Cortex of kidney (tissue), 1 donor: Measurements from ENCODE around the gene CRADD.
"Not testable (repeated sequence)": the region's sequence is repeated elsewhere in the genome, so short reads cannot be mapped to it uniquely, and the experiment has no call there.

Experiments used
- DNase-seq: peaks from one replicate; lab custom pipeline; 2025; lab: John Stamatoyannopoulos, UW

The CRADD gene

DNA sequence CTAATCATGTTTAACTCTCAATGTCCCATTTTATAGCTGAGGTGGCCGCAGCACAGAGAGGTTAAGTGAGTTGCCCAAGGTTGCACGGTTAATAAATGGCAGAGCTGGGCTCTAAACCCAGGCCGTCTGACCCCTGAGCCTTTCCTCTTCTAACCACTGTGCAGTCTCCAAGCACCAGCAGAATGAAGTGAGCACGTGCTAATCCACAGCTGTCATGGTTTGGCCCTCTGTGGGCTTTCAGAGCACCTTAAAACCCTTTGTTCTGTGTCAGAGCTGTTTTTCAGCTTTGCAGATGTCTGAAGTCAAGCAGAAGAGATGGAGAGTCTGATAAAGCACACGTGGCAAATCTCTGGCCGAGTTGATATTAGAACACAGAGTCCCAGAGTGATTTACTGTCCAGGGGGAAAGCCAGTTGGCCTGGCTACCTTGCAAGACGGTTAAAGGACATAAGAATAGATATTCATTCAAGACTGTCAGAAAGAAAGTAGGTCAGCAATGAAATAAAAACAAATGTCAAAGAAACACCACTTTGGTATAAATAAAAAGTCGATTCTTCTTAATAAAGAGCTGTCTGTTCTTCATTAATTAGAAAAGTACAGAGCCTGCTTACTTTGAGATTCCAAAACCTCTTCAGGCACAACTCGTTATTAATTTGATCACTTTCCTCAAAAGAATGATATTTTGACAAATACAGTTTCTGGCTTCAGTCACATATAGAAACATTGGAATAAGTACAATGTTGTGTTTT is 107.3 kb downstream of the CRADD start:
- no peak for DNase-seq

DNA sequence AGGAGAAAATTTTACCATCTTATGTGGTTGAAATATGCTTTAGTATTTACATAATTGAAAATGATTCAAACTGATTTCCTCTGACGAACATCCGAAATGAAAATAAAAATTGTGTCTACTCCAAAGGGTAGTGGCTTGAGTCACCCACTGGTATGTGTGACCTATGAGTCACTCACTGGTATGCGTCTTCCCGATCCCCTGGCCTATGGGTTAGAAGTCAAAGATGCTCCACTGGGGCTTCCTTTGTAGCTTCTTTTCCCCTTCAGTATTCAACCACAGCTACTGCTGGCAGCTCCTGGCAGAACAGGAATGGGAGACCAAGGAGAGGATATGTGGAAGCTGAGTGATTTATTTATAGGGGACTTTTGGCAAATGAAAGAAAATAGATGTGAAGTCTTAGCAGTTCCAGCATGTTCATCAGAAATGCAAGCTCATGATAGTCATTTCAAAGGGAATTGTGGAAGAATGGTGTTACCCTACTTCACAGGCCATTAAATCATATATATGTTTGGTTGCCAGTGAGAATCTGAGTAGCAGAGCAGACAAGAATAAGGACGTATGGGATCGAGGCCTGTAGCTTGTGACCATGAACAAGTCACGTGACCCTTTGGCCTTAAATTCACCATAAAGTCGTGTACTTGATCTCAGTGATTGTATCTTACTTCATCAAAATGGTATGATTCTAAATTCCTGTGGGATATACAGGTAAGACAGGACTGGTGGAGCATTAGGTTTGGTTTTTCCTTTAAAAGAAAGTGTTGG is 108.3 kb downstream of the CRADD start:
- DNase-seq, result no peak

DNA sequence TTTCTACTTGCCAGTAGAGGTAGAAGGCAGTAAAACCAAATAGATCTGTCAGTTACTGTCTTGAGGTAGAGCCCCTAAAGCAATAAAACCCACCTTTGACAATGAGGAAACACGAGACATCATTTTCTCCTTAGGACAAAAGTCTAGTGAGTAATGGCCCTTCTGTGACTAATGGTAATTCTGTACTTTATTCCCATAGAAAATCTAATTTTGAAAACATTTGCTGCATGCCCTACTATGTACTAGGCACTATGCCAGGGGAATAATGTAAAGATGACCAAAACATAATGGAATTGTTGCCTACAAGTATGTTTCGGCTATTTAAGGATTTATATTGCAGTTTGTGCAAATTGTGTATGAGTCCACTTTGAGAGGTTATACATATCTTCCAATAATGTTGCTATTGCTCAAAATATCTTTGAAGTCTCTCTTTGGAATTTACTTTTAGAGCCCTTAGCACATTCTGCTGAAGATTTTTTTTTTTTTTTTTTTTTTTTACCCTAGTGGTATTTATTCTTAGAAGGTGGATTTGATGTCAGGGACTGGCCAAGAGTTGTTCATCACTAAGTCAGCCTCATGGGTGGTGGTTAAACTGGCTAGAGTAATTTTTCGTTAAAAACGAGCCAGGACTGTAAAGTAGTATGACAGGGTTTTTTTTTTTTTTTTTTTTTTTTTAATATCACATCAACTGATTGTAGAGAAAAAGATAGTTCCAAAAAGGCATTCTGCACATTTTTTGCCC is 109.7 kb downstream of the CRADD start:
- DNase-seq, result no peak

DNA sequence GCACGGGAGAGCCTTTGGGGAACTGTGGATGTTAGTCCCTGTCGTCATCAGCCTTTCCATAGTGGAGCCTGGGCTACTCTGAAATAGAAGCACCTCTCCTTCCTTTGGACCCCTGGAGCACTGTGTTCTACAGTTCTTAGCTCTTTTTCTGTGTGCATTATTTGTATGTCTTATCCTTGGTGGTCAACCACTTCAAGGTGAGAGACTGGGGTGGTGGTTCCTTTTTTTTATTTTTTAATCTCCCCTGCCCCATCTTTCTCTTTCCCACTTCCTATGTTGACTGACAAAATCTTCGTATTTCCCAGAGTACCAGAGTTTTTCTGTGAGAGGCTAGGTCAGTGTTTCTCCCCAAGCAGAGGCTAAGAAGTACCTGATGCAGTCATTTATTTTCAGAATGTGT is 111.7 kb downstream of the CRADD start:
- no peak for DNase-seq

DNA sequence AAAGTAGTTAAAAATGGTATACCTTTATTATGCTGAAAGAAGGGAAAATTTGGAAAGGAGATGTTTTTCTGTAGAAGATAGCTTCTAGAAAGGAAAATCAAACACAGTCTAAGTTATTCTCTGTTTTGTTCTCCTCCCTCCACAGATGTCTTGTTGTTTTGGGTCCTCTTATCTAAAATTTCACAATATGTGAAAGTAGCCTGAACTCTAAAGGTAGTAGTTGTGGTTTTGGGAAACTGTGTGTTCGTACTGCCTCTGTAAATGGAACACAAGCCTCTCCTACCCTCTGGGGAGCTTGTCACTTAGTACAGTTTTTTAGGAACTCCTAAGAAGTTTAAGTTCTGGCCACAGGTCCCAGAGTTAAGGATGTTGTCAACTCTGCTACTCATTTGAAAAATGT is 112.6 kb downstream of the CRADD start:
- DNase-seq, result no peak

DNA sequence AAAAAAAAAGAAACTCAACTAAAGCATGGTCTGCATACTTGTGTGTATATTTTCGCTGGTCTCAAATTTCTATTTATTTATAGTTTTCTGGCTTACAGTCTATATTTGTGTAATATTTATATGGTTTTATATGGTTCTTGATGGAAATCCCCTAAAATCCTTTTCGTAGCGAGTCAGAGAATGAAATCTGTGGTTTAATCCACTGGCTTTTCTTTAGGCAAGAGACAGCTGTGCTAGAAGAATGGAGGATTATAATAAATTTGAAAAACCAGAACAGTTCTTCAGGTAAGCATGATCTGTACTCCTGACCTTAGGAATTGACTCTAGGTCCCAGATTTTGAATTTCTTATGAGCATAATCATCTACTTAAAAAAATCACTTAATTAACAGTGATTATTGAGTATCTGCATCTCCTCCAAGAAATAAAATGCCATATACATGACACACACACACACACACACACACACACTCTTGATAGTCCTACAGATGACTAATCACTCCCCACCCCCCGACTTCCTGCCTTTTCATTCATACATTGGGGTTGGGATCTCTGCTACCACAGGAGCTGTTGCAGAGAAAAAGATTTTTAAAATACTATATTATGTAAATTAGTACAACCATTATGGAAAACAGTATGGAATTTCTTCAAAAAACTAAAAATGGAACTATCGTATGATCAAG is 113.4 kb downstream of the CRADD start:
- DNase-seq, result no peak

DNA sequence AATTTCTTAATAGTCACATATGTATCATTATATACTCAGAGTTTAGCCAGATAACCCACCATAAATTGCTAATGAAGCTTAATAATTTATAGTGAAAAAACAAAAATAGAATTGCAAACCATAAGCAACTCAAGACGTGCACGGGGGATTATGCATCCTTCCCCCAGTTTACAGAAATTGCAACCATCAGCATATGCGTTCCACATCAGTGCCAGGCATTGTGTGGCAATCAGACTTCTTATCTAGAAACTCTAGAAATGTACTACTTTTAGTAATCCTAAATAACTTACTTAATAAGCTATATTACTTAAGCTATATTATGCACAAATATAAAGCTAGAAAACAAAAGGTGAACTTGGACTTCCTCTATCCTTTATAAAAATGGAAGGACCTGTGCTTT is 115.8 kb downstream of the CRADD start:
- no peak for DNase-seq

DNA sequence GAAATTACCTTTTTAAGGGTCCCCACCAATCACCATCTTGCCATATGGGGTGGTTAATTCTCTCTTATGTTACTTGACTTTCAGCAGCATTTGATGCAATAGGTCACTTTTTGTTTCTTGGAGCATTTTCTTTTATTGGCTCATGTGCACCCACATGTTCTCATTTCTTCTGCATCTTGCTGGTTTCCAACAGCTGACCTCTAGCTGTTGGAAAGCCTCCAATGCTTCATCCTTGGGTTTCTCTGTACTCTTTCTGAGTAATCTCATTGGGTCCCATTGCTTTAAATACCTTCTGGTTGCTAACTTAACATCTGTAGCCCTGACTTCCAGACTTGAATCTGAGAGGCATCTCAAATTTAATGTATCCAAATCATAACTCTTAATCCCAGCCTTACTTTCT is 116.8 kb downstream of the CRADD start:
- DNase-seq, result no peak

DNA sequence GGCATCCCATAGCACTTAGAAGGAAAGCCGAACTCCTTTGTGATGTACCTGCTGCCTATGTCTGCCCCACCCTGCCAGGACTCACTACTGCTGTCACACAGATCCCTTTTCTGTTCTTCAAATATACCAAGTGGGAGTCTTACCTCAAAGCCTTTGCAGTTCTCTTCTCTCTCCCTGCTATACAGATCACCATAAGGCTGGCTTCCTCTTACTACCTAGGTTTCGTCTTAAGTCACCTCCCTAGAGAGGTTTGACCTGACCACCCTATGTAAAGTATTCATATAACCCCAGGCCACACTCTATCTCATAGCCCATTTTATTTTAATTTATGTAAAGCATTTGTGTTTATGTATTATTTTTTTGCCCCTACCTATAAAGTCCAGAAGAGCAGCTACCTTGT is 117.6 kb downstream of the CRADD start:
- DNase-seq, result no peak

DNA sequence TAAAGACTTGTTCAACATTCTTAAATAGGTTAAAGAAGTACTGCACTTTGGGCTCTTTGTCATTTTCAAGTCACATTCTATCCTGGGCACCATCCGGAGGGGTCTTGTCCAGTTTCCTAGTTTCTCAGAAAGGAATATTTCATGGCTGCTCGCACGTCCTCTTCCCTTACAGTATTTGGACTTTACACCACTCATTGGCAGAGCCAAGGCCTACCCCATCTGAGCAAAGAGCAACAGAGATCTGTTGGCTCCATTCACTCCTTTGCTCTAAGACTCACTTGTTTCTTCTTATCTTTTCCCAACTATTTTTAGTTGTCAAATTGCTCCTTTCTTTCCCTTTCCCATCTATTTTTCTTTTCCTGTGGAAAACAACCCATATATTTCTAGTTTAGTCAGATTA is 118.2 kb downstream of the CRADD start:
- DNase-seq, result no peak

DNA sequence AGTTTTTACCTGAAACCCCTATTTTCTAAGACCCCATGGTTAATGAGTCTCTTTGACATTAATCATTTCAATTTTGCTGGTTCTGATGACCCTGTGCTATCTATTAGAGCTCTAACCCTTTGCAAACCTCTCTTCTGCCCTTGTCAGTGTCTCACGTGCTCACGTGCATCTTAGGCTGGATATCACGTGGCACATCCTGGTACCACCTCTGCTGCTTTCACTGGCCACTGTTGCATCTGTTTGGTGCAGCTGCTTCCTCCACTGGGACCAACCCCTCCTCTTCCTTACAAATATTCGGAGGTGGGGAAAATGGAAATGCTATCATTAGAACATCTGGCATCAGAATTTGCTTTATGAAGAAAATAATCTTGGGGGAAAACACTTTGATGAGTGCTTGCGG is 119.6 kb downstream of the CRADD start:
- no peak for DNase-seq

DNA sequence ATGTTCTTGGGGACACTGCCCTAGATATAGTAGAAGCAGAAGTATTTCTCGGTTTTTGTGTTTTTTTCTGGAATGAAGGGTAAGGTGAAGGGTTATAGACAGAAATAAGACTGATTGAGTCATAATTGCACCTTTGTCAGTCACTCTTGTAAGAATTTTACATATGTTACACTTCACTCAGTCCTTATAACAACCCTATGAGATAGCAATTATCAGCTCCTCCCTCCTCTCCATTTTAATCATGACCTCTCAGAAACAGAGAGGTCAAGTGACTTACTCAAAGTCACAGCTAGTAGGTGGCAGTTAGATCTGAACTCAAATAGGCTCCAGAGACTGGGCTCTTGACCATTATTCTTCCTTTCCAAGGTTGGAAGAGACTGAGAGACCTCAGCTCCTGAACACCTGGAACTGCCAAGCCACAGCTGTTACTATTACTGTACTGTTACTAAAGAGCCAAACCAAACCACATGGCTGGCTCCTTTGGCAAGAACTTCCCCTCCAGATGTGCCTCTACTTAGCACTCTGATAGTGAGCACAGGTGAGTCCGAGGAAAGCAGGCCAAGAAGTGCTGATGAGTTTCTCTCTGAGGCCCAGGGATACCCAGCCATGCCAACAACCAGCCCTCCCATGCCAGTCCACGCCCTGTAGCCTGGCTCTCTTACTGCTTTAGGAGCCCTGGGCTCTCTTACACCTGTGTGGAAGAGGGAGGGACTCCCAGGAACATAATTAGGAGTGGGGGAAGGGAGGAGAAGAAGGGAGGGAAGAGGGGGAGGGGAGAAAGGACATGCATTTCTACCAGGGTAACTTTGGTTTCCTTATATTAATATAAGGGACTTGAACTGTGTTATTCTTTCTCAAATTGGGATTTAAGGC is 121.3 kb downstream of the CRADD start:
- no peak for DNase-seq

DNA sequence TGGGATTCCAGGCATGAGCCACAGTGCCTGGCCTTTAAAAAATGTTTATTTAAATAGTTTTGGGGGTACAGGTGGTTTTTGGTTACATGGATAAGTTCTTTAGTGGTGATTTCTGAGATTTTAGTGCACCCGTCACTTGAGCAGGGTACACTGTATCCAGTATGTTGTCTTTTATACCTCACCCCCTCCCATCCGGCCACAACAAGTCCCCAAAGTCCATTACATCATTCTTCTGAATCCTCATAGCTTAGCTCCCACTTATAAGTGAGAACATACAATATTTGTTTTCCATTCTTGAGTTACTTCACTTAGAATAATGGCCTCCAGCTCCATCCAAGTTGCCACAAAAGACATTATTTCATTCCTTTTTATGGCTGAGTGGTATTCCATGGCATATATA is 124.5 kb downstream of the CRADD start:
- DNase-seq, result not testable (repeated sequence)

DNA sequence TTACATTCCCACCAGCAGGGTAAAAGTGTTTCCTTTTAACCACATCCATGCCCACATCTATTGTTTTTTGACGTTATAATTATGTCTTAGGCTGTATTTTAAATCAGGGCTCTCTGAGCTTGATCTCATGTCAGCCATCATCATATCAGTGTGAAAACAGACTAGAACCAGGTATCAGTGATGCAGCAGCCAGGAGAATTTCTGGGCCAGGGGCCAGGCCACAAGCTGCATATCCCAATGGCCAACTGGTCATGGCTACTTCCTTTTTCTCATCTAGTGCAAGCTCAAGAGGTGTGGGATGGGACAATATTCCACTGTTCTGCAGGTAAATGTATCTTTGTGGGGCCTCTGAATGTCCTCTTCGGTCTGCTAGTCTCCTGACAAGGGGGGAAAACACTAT is 125.1 kb downstream of the CRADD start:
- no peak for DNase-seq

DNA sequence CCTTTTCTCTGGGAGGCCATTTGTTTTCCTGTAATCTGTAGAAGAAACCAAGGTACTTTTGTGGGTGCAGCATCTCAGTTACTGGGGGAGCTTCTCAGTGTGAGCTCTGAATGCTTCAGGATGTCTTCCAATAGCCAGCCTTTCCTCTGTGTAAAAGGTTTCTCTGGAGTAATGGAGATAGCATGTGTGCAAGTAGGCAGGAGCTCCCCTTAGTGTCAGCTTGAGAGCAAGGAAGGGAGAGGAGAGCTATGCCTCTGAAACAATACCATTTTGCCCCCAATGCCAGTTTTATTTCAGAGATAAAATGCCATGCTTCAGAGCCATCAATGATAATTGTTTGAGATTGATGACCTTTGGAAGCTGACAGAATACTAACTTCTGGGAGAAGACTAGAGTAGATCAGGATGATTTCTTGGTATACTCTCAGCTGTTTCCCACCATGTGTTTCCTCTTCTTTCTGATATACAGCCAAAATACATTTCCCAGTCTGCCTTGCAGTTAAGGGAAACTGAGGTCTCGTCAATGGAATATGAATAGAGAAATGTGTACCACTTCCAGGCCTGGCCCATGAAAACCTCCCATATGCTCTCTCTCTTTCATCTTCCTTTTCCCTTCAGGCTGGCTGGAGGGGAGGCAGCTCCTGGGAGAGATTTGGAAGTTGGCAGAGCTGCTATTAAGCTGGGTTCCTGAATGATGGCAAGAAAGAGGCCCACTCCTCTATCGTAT is 125.7 kb downstream of the CRADD start:
- DNase-seq, result no peak

DNA sequence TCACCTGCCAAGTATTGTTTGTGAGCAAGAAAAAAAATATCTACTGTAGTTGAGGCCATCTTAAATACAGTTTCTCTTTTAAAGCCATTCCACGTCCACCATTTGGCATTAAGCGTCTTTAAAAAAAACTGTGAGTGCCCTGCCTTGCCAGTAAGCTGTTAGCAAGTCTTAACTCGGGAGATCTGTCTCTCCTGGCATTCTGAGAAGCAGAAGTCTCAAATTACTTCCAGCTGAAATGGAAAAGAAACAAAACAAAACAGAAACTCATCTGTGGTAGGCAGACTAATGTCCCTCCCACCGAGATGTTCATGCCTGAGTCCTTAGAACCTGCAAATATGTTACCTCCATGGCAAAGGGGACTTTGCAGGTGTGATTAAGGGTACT is 126.2 kb downstream of the CRADD start:
- DNase-seq, result no peak

DNA sequence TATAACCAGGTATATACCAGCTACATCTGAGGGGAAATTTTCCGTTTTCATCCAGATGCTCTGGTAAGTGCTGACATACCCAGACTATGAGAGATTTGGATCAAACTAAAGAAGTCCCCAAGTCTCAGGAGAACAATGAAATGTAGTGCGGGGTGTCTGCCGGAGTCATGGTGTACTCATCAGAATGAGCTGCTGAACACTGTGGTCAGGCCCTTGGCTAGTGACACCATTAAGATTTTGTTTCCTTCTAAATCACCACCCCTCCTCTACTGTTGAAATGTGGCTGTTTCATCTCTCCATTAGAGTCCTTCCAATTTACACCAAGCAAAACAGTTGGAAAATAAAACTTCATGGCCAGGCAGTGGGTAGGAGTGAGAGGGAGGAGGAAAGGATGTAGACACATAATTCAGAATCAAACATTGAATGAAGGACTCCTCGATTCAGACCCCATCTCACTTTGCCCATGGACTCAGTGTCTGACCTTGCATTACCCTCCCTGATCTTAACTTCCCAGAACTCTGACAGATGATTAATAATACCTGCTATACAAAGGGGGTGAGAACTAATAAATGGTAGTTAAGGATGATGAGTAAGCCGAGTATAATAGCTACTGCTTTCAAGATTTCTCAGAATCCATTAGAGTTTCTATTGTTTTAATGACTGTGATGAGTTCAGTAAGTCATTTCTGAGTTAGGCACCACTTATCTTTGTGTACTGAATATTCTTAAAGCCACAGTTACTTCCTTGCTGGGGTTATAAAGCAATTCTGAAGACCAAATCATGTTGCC is 127.4 kb downstream of the CRADD start:
- DNase-seq, result no peak

DNA sequence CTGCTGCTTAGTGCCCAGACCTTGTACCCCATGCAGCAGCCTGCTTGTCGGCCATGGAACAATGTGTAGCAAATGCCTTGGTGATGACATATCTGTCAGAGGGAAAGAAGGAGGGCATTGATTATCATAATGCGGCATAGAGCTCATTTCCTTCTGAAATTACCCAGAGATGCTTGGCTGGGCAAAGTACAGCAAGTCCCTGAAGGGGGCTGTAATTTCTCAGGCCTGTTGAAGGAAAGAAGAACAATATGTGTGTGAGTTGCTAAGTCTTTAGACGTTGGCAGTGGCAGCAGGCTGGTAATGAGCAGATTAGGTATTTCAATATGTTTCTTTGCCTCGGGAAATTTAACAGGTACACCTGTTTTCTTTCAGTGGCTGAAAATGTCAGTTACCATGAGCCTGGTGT is 128.6 kb downstream of the CRADD start:
- DNase-seq, result no peak

DNA sequence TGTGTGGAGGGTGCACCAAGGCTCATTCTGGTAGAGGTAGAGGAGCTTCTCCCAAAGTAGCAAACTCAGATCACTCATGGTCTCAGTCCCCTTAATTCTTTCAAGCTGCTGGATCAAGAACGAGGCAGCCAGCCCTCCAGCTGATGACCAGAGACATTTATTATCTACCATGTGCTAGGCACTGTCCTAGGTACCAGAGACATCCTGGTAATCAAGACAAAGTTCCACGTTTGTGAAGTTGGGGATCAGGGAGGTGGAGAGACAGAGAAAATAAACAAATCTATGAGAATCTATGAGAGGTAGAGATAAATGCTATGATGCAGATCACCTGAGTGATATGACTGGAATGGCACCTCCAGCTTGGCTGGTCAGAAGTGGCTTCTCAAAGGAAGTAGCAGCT is 130.2 kb downstream of the CRADD start:
- no peak for DNase-seq
